ENCODE results near the gene CCDC54.

CCDC54 gene

DNA sequence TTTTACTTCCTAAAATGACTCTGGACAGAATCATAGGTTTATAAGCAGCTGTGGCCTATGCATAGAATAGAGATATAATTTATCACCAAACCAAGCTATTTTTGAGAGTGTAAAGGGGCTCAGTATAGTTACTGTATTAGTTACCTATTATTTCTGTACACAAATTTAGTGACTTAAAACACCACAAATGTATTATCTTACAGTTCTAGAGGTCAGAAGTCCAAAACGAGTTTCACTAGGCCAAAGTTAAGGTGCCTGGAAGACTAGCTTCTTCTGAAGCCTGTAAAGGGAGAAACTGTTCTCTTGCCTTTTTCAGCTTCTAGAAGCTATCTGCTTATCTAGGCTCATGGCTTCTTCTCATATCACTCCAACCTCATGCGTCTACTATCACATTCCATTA, 30.1 kb downstream of the CCDC54 start (continued):
- TF ChIP-seq ZNF626 (tag by site-specific recombination; IDR thresholded peaks at IDR 0.05) = no peak

- Histone ChIP-seq H3K27ac (ENCODE audit: extremely low read depth, low read depth, low read length) (no peak overlapping the region), H3K9me3 (ENCODE audit: control insufficient read depth, insufficient read depth, low read depth, low read length) (no peaks in the 10 kb centered on the region), H3K36me3 (ENCODE audit: control insufficient read depth in 2 of 2, insufficient read depth in 1 of 2, low read length in 2 of 2) (no peaks in the 10 kb centered on the region), H3K4me3 (ENCODE audit: low read depth, low read length) (no peak overlapping the region), H3K4me1 (ENCODE audit: control insufficient read depth, insufficient read depth, low read length) (no peaks in the 10 kb centered on the region)
- TF ChIP-seq ZNF48 (tag by site-specific recombination; IDR thresholded peaks at IDR 0.05) (no peak), ZNF221 (tag by site-specific recombination; IDR thresholded peaks at IDR 0.05; ENCODE audit: borderline replicate concordance) (no peak), PBX3 (CRISPR knock-in tag; IDR thresholded peaks at IDR 0.05) (no peak), ZFHX2 (tag by site-specific recombination; conservative IDR thresholded peaks at IDR 0.05) (no peak), REPIN1 (tag by site-specific recombination; IDR thresholded peaks at IDR 0.05; ENCODE audit: low read depth) (no peak), ZNF621 (tag by site-specific recombination; IDR thresholded peaks at IDR 0.05) (no peak), ZNF302 (tag by site-specific recombination; IDR thresholded peaks at IDR 0.05; ENCODE audit: low read depth) (no peak), ZNF555 (tag by site-specific recombination; conservative IDR thresholded peaks at IDR 0.05) (no peak), ZNF529 (tag by site-specific recombination; IDR thresholded peaks at IDR 0.05; ENCODE audit: insufficient replicate concordance) (no peak), TSHZ1 (tag by site-specific recombination; IDR thresholded peaks at IDR 0.05; ENCODE audit: borderline replicate concordance) (no peak), GLI2 (tag by site-specific recombination; IDR thresholded peaks at IDR 0.05; ENCODE audit: borderline replicate concordance, low read depth) (no peak), ZNF610 (tag by site-specific recombination; IDR thresholded peaks at IDR 0.05; ENCODE audit: borderline replicate concordance) (no peak), ZNF701 (tag by site-specific recombination; IDR thresholded peaks at IDR 0.05) (no peak)
- POLR2A ChIA-PET = no interaction called here
- CTCF ChIA-PET = no interaction called here
Observed at GRCh38 chr3:107408513-107408912, 31.3 kb downstream of the CCDC54 start.

- no peak overlapping the region for H3K27ac ChIP-seq (ENCODE audit: extremely low read depth, low read depth, low read length)
- CTCF ChIA-PET = interaction anchor here (0.7 to 2.6 kb wide), 2 partner anchors 12 to 138 kb away, joined by 5 to 12 read pairs; no protein-coding TSS in a partner anchor
- H3K4me1 ChIP-seq (ENCODE audit: control insufficient read depth, insufficient read depth, low read length) = no peaks in the 10 kb centered on the region
- POLR2A ChIA-PET = no interaction called here
- no peak overlapping the region for H3K4me3 ChIP-seq (ENCODE audit: low read depth, low read length)
- H3K9me3 ChIP-seq (ENCODE audit: control insufficient read depth, insufficient read depth, low read depth, low read length) = no peaks in the 10 kb centered on the region
- no peaks in the 10 kb centered on the region for H3K36me3 ChIP-seq (ENCODE audit: control insufficient read depth in 2 of 2, insufficient read depth in 1 of 2, low read length in 2 of 2)
- no peak for TF ChIP-seq ZSCAN30 (tag by site-specific recombination; IDR thresholded peaks at IDR 0.05)
- TF ChIP-seq SETDB1 (IDR thresholded peaks at IDR 0.05; ENCODE audit: insufficient read length, low read length) = peak; percentile 78
Observed at GRCh38 chr3:107409365-107409764, 32.1 kb downstream of the CCDC54 start.

DNA sequence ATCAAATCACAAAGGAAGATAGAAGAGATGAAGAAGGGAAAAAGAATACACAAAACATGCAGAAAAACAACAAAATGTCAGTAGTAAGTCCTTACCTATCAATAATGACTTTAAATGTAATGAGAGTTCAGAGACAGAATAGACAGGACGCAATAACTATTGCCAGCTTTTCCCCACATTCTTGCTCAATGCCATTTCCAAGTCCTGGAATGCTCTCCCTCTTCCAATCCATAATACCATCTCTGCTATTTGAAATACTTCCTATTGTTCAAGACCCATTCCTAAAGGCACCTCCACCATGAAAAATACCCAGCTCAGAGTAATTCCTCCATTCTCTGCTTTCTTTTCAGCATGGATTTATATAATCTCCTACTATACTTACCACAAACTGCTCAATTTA, 33.4 kb downstream of the CCDC54 start:
- Histone ChIP-seq H3K4me1 (ENCODE audit: control insufficient read depth, insufficient read depth, low read length) (no peaks in the 10 kb centered on the region), H3K9me3 (ENCODE audit: control insufficient read depth, insufficient read depth, low read depth, low read length) (no peaks in the 10 kb centered on the region), H3K4me3 (ENCODE audit: low read depth, low read length) (no peak overlapping the region), H3K27ac (ENCODE audit: extremely low read depth, low read depth, low read length) (no peak overlapping the region), H3K36me3 (ENCODE audit: control insufficient read depth in 2 of 2, insufficient read depth in 1 of 2, low read length in 2 of 2) (no peaks in the 10 kb centered on the region)
- CTCF ChIA-PET = interaction anchor here (0.7 to 2.6 kb wide), 2 partner anchors 11 to 19 kb away, joined by 3 to 12 read pairs; no protein-coding TSS in a partner anchor
- TF ChIP-seq ZNF280C (tag by site-specific recombination; IDR thresholded peaks at IDR 0.05) = no peak
- no peak for TF ChIP-seq ZNF776 (tag by site-specific recombination; IDR thresholded peaks at IDR 0.05; ENCODE audit: borderline replicate concordance)
- TF ChIP-seq YY1 (tag by site-specific recombination; IDR thresholded peaks at IDR 0.05) = no peak
- TF ChIP-seq, protein P1, sequence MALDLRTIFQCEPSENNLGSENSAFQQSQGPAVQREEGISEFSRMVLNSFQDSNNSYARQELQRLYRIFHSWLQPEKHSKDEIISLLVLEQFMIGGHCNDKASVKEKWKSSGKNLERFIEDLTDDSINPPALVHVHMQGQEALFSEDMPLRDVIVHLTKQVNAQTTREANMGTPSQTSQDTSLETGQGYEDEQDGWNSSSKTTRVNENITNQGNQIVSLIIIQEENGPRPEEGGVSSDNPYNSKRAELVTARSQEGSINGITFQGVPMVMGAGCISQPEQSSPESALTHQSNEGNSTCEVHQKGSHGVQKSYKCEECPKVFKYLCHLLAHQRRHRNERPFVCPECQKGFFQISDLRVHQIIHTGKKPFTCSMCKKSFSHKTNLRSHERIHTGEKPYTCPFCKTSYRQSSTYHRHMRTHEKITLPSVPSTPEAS (tag by site-specific recombination; IDR thresholded peaks at IDR 0.05) = no peak
- TF ChIP-seq ZNF837 (tag by site-specific recombination; IDR thresholded peaks at IDR 0.05) = no peak
- POLR2A ChIA-PET = no interaction called here
